K562 (cell line): ENCODE data around the gene WNT8A. TPM values are rescaled to one million over a fixed set of nuclear protein-coding genes. Genes with fewer than 3 reads are reported as not detected.

Source experiments
- ATAC-seq: fragments of 200-7000 bp; cut with Tn5 transposase; 3 replicates; pipeline ENCODE4 v1.9.1; 2020; ENCODE audit warnings: moderate library complexity
- BruUV-seq: library from RNA; stranded (reverse); fragments of 400-500 nt; replicated peaks from 2 replicates; lab custom pipeline; 2021; lab: Mats Ljungman, UMichigan
- CTCF ChIA-PET: fragments of 300-600 bp; formaldehyde crosslinking; extraction: SDS; loops from one replicate; lab custom pipeline; 2021; ENCODE audit warnings: low intra/inter-chr PET ratio; lab: Yijun Ruan, JAX
- POLR2A ChIA-PET: fragments of 300-600, 350-650 bp; sonication (Branson Sonifier 250); formaldehyde crosslinking; extraction: SDS; loops from one replicate; lab custom pipeline; 2021; ENCODE audit warnings: antibody characterized with exemption, inconsistent platforms; lab: Yijun Ruan, JAX
- DNase-seq, 4 experiments: peaks; one replicate each; pipeline versions ENCODE4 v3.0.0 to v3.0.0-alpha.2; 2011 to 2018; ENCODE audit warnings: low spot score in 3 of 4, mixed read lengths in 3 of 4; ENCODE audit errors: extremely low read depth in 1 of 4
- FAIRE-seq: peaks from 2 replicates; lab custom pipeline; 2011; peaks lifted over from hg19 to GRCh38; lab: Jason Lieb, UNC
- H2AFZ ChIP-seq: 2 replicates; pipeline ENCODE4 v1.6.0; 2011; ENCODE audit warnings: low read depth, low read length, control low read depth, inconsistent platforms
- H3K27ac ChIP-seq: fragments of 200-600 bp; 3 replicates; pipeline ENCODE4 v1.8.0; 2011; ENCODE audit warnings: low read depth, mild to moderate bottlenecking, control low read depth, inconsistent platforms, low read length, moderate library complexity, mixed read lengths; ENCODE audit errors: extremely low read depth
- H3K27me3 ChIP-seq, 2 experiments: fragments of 300-600 bp in 1 of 2; 2 replicates in 1 of 2; 3 replicates in 1 of 2; pipeline versions ENCODE4 v1.6.0 to v1.8.0; 2011; ENCODE audit warnings: inconsistent platforms in 2 of 2, low read length in 2 of 2, mild to moderate bottlenecking in 1 of 2, mixed read lengths in 1 of 2, moderate library complexity in 1 of 2; ENCODE audit not compliant: control insufficient read depth in 2 of 2, insufficient read depth in 2 of 2
- H3K36me3 ChIP-seq: fragments of 300-600 bp; 3 replicates; pipeline ENCODE4 v1.8.0; 2011; ENCODE audit warnings: mild to moderate bottlenecking, low read length, inconsistent platforms; ENCODE audit not compliant: control insufficient read depth, insufficient read depth
- H3K4me1 ChIP-seq, 2 experiments: fragments of 200-600 bp in 1 of 2; replicated peaks in 1 of 2; 2 replicates in 1 of 2; 3 replicates in 1 of 2; pipeline versions ENCODE4 v1.5.1 to v1.8.0; 2011; ENCODE audit warnings: inconsistent platforms in 2 of 2, low read length in 2 of 2, mild to moderate bottlenecking in 1 of 2, mixed read lengths in 1 of 2, moderate library complexity in 1 of 2; ENCODE audit not compliant: control insufficient read depth in 2 of 2, insufficient read depth in 2 of 2
- H3K4me2 ChIP-seq: 2 replicates; pipeline ENCODE4 v1.6.1; 2011; ENCODE audit warnings: low read length, control low read depth, inconsistent platforms, mixed read lengths; ENCODE audit not compliant: insufficient read depth
- H3K4me3 ChIP-seq: fragments of 200-600 bp; sonication (generic), shearing (Covaris generic); 2 replicates; pipeline ENCODE4 v1.5.1; 2016; ENCODE audit warnings: control low read depth, inconsistent platforms
- H3K79me2 ChIP-seq: fragments of 200-600 bp; 3 replicates; pipeline ENCODE4 v1.8.0; 2011; ENCODE audit warnings: low read length, inconsistent platforms; ENCODE audit not compliant: control insufficient read depth, insufficient read depth
- H3K9ac ChIP-seq, 2 experiments: 2 replicates each; pipeline versions ENCODE4 v1.6.0 to v1.6.1; 2011; ENCODE audit warnings: low read depth in 2 of 2, low read length in 2 of 2, control low read depth in 1 of 2, inconsistent platforms in 1 of 2, mild to moderate bottlenecking in 1 of 2, mixed read lengths in 1 of 2; ENCODE audit not compliant: insufficient read depth in 1 of 2
- H3K9me1 ChIP-seq: one replicate; pipeline ENCODE4 v1.6.0; 2011; ENCODE audit warnings: inconsistent platforms, mild to moderate bottlenecking, low read length, moderate library complexity; ENCODE audit not compliant: control insufficient read depth, insufficient read depth
- H3K9me3 ChIP-seq: replicated peaks from 2 replicates; pipeline ENCODE4 v1.5.1; 2011; ENCODE audit warnings: low read depth, low read length, inconsistent platforms; ENCODE audit not compliant: control insufficient read depth, insufficient read depth
- H4K20me1 ChIP-seq: replicated peaks from 2 replicates; pipeline ENCODE4 v1.6.1; 2011; ENCODE audit warnings: low read length, inconsistent platforms, mixed read lengths; ENCODE audit not compliant: control insufficient read depth, insufficient read depth
- BHLHE40 ChIP-seq: IDR thresholded peaks from 2 replicates; pipeline ENCODE4 v1.6.1; 2011; ENCODE audit warnings: low read length, improper control_type of control experiment
- C11orf30 ChIP-seq: fragments of 450-650 bp; IDR thresholded peaks from 2 replicates; pipeline ENCODE4 v1.6.1; 2016; ENCODE audit warnings: low read depth, mild to moderate bottlenecking
- EP300 ChIP-seq: IDR thresholded peaks from 2 replicates; pipeline ENCODE4 v1.6.1; 2012; ENCODE audit warnings: low read length, improper control_type of control experiment
- KLF10 ChIP-seq: fragments of 250-450 bp; sonication (Bioruptor Pico); IDR thresholded peaks from 2 replicates; pipeline ENCODE4 v1.6.1; 2021; ENCODE audit warnings: matching md5 sums
- KLF6 ChIP-seq: fragments of 250-450 bp; sonication (Bioruptor Pico); IDR thresholded peaks from 2 replicates; pipeline ENCODE4 v1.4.0; 2020; ENCODE audit warnings: mild to moderate bottlenecking, moderate library complexity, borderline replicate concordance
- MAFK ChIP-seq: IDR thresholded peaks from 2 replicates; pipeline ENCODE4 v1.6.1; 2011; ENCODE audit warnings: low read length, improper control_type of control experiment
- MBD2 ChIP-seq: sonication (generic); IDR thresholded peaks from 2 replicates; pipeline ENCODE4 v1.6.1; 2016; ENCODE audit warnings: low read depth, borderline replicate concordance
- MLX ChIP-seq, 2 experiments: fragments of 450-650 bp in 1 of 2; sonication (generic) in 1 of 2; formaldehyde crosslinking; conservative IDR thresholded peaks; 2 replicates each; pipeline versions ENCODE4 v1.4.0 to v1.8.1; 2020 to 2022; ENCODE audit warnings: mild to moderate bottlenecking in 1 of 2, missing genetic modification reagents in 1 of 2
- NCOA6 ChIP-seq: fragments of 450-650 bp; IDR thresholded peaks from 2 replicates; pipeline ENCODE4 v1.6.1; 2017; ENCODE audit warnings: mild to moderate bottlenecking
- NFIC ChIP-seq: fragments of 450-650 bp; IDR thresholded peaks from 2 replicates; pipeline ENCODE4 v1.6.1; 2017; ENCODE audit warnings: mild to moderate bottlenecking, inconsistent platforms
- PHF21A ChIP-seq: fragments of 450-650 bp; IDR thresholded peaks from 2 replicates; pipeline ENCODE4 v1.6.1; 2017; ENCODE audit warnings: low read depth, borderline replicate concordance
- RCOR1 ChIP-seq, 2 experiments: IDR thresholded peaks; 2 replicates each; pipeline ENCODE4 v1.6.1; 2012; ENCODE audit warnings: low read depth in 2 of 2, low read length in 2 of 2, borderline replicate concordance in 1 of 2, improper control_type of control experiment in 1 of 2
- RFX5 ChIP-seq: IDR thresholded peaks from 2 replicates; pipeline ENCODE4 v1.6.1; 2011; ENCODE audit warnings: low read depth, mild to moderate bottlenecking, improper control_type of control experiment, low read length
- SNRNP70 ChIP-seq: fragments of 200-400 bp; formaldehyde crosslinking; optimal IDR thresholded peaks from 2 replicates; pipeline ENCODE3; 2017; ENCODE audit warnings: low read depth, low read length
- SP2 ChIP-seq: IDR thresholded peaks from 2 replicates; pipeline ENCODE4 v1.6.1; 2011; ENCODE audit warnings: mild to moderate bottlenecking, low read depth, low read length, moderate library complexity; ENCODE audit not compliant: poor library complexity, severe bottlenecking; ENCODE audit errors: extremely low read depth
- TCF7 ChIP-seq: sonication (generic); IDR thresholded peaks from 2 replicates; pipeline ENCODE4 v1.6.1; 2016; ENCODE audit warnings: antibody characterized with exemption, borderline replicate concordance
- ZNF444 ChIP-seq: fragments of 250-450 bp; sonication (Bioruptor Pico); IDR thresholded peaks from 2 replicates; pipeline ENCODE4 v1.4.0; 2020; ENCODE audit warnings: mild to moderate bottlenecking, moderate library complexity
- WGBS: fragments of 100-300 bp; shearing (Covaris generic); methylation state at CpG from one replicate; pipeline ENCODE4 v1.1.6; 2016; ENCODE audit warnings: low coverage, mixed read lengths; ENCODE audit not compliant: insufficient coverage; ENCODE audit errors: missing lambda C conversion rate; 5-methylcytosine and 5-hydroxymethylcytosine counted together
- in situ Hi-C: fragments of 300-500 bp; cut with MboI; formaldehyde crosslinking; loops from 4 replicates; pipeline ENCODE4 v1.15.0; 2018; ENCODE audit warnings: inconsistent platforms, mixed read lengths
- intact Hi-C: fragments of 100-400 bp; cut with micrococcal nuclease; formaldehyde crosslinking; loops from 2 replicates; pipeline ENCODE4 v1.14.2; 2022
- polyA plus RNA-seq, 8 experiments: library from polyadenylated mRNA; depleted of rRNA in 4 of 8; stranded (reverse) in 5 of 8; unstranded in 3 of 8; fragments of >200 nt; fragmentation: Nextera tagmentation in 2 of 8; fragmentation: Illumina TruSeq in 1 of 8; extraction: Ambion mirVana in 2 of 8; extraction: Trizol in 1 of 8; gene quantifications; 2 replicates each; pipeline versions ENCODE4 v1.2.1 to v1.2.3, GENCODE V29; 2011 to 2014; ENCODE audit warnings: inconsistent platforms in 1 of 8, missing spikeins in 1 of 8
- total RNA-seq, 7 experiments: library from RNA; depleted of rRNA in 6 of 7; stranded (reverse); fragments of >200 nt in 6 of 7; fragmentation: Illumina TruSeq in 2 of 7; extraction: Trizol in 2 of 7; gene quantifications; 2 replicates each; pipeline versions ENCODE4 v1.2.1 to v1.2.3, GENCODE V29; 2011 to 2021; ENCODE audit warnings: low replicate concordance in 1 of 7
- TF ChIP-seq, protein P1 (sequence below): sonication (generic); formaldehyde crosslinking; IDR thresholded peaks from 2 replicates; pipeline ENCODE4 v1.8.0; 2022; ENCODE audit warnings: mild to moderate bottlenecking, missing genetic modification reagents, borderline replicate concordance

Gene WNT8A
- total and polyA plus RNA-seq, 9 of the 15 experiments (the other 6 are each of a cell fraction or from before 2014, with no cell fraction given): not detected

- no peak for TF ChIP-seq PHF21A
- no peak for TF ChIP-seq BHLHE40
- no peak for TF ChIP-seq MLX (CRISPR knock-in tag; conservative IDR thresholded peaks at IDR 0.05)
- no peak for TF ChIP-seq KLF10 (CRISPR knock-in tag)
- TF ChIP-seq C11orf30: peak; percentile 33
- TF ChIP-seq TCF7: no peak
- TF ChIP-seq EP300: no peak
These were observed 26.6 kb downstream of the WNT8A start (continued) for GRCh38 chr5:138110266-138110963.

GRCh38 chr5:138111181-138111580 is 27.3 kb downstream of the WNT8A start:
- no peak overlapping the region for H3K27ac ChIP-seq
- H3K36me3 ChIP-seq: no peaks in the 10 kb centered on the region
- BruUV-seq: no TSS peak
- no peaks in the 10 kb centered on the region for H3K9me1 ChIP-seq
- no peaks in the 10 kb centered on the region; the same call in 1 of the 2 replicates for H4K20me1 ChIP-seq
- in situ Hi-C loops: no loop called here
- no peak overlapping the region for H3K4me3 ChIP-seq
- intact Hi-C loops: no loop called here
- WGBS: 0% methylated on average over 4 of the region's 4 CpGs
- no peak for FAIRE-seq
- POLR2A ChIA-PET: interaction anchor here (0.6 to 1.2 kb wide), 2 partner anchors 84 to 457 kb away, joined by 3 read pairs; no protein-coding TSS in a partner anchor
- no peak for DNase-seq
- H3K9me3 ChIP-seq: no peaks in the 10 kb centered on the region
- H3K4me2 ChIP-seq: no peak overlapping the region
- no peaks in the 10 kb centered on the region; a peak in 1 of 5 replicates for H3K4me1 ChIP-seq
- TF ChIP-seq, protein P1, sequence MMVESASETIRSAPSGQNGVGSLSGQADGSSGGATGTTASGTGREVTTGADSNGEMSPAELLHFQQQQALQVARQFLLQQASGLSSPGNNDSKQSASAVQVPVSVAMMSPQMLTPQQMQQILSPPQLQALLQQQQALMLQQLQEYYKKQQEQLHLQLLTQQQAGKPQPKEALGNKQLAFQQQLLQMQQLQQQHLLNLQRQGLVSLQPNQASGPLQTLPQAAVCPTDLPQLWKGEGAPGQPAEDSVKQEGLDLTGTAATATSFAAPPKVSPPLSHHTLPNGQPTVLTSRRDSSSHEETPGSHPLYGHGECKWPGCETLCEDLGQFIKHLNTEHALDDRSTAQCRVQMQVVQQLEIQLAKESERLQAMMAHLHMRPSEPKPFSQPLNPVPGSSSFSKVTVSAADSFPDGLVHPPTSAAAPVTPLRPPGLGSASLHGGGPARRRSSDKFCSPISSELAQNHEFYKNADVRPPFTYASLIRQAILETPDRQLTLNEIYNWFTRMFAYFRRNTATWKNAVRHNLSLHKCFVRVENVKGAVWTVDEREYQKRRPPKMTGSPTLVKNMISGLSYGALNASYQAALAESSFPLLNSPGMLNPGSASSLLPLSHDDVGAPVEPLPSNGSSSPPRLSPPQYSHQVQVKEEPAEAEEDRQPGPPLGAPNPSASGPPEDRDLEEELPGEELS (CRISPR knock-in tag): no peak
- TF ChIP-seq RCOR1 (IDR thresholded peaks at IDR 0.05; ENCODE audit: borderline replicate concordance in 1 of 2, low read depth in 2 of 2, low read length in 2 of 2) (no peak), RFX5 (no peak), KLF6 (CRISPR knock-in tag) (no peak), MAFK (no peak), SP2 (no peak), NFIC (no peak), SNRNP70 (no peak), NCOA6 (no peak), ZNF444 (CRISPR knock-in tag) (no peak), MBD2 (no peak)
- CTCF ChIA-PET: no interaction called here
- no peak for ATAC-seq
- H2AFZ ChIP-seq: no peak overlapping the region
- H3K27me3 ChIP-seq: peaks cover 13 to 15% of the 10 kb centered on the region in 2 experiments; a peak in 4 of 5 replicates
- H3K79me2 ChIP-seq: no peaks in the 10 kb centered on the region
- H3K9ac ChIP-seq: no peak overlapping the region
